Kidney (tissue), 14 donors: ENCODE data around the gene TAOK3. TPM values are rescaled to one million over a fixed set of nuclear protein-coding genes. Genes with fewer than 3 reads are reported as not detected.

Experiments
- DNase-seq, 5 donors: peaks; one replicate each; pipeline ENCODE4 v3.0.0-alpha.2; 2013 to 2020
- FAIRE-seq: peaks from 2 replicates; lab custom pipeline; 2012; peaks lifted over from hg19 to GRCh38; lab: Jason Lieb, UNC
- H3K27ac ChIP-seq, 2 donors: one replicate each; pipeline ENCODE4 v1.7.0; 2013; ENCODE audit warnings: low read depth in 2 of 2, low read length in 2 of 2, inconsistent platforms in 1 of 2
- H3K27me3 ChIP-seq: one replicate; pipeline ENCODE4 v1.7.1; 2013; ENCODE audit warnings: low read length, inconsistent platforms; ENCODE audit not compliant: control insufficient read depth, insufficient read depth
- H3K36me3 ChIP-seq, 3 donors: one replicate each; pipeline versions ENCODE4 v1.7.0 to v1.7.1; 2013; ENCODE audit warnings: low read length in 3 of 3, control low read depth in 1 of 3, inconsistent platforms in 1 of 3; ENCODE audit not compliant: insufficient read depth in 3 of 3, control insufficient read depth in 2 of 3
- H3K4me1 ChIP-seq, 3 donors: one replicate each; pipeline versions ENCODE4 v1.7.0 to v1.7.1; 2013; ENCODE audit warnings: low read length in 3 of 3, inconsistent platforms in 1 of 3, low read depth in 1 of 3; ENCODE audit not compliant: control insufficient read depth in 2 of 3, insufficient read depth in 2 of 3
- H3K4me3 ChIP-seq, 3 donors: one replicate each; pipeline versions ENCODE4 v1.7.0 to v1.8.1; 2013; ENCODE audit warnings: low read length in 3 of 3, control low read depth in 1 of 3, inconsistent platforms in 1 of 3
- H3K9ac ChIP-seq, 3 donors: one replicate each; pipeline versions ENCODE4 v1.7.0 to v1.7.1; 2013; ENCODE audit warnings: low read length in 3 of 3, control low read depth in 1 of 3, inconsistent platforms in 1 of 3
- H3K9me3 ChIP-seq, 3 donors: one replicate each; pipeline versions ENCODE4 v1.7.0 to v1.7.1; 2013; ENCODE audit warnings: low read length in 3 of 3, control low read depth in 1 of 3, inconsistent platforms in 1 of 3; ENCODE audit not compliant: control insufficient read depth in 2 of 3, insufficient read depth in 1 of 3
- CTCF ChIP-seq: IDR thresholded peaks from 3 replicates; pipeline ENCODE4 v1.5.1; 2012; ENCODE audit warnings: mild to moderate bottlenecking, moderate library complexity, borderline replicate concordance; ENCODE audit not compliant: insufficient read depth; ENCODE audit errors: extremely low read depth
- intact Hi-C: fragments of 100-400 bp; cut with DNase I; formaldehyde crosslinking; loops from one replicate; pipeline ENCODE4 v1.11.1; 2022
- polyA plus RNA-seq: library from polyadenylated mRNA; stranded (reverse); fragments of 350-450 nt; fragmentation: Illumina TruSeq; extraction: RNeasy Lipid Tissue Mini Kit (QIAGEN cat#74804); gene quantifications from one replicate; pipeline ENCODE4 v1.2.3, GENCODE V29; 2014; ENCODE audit warnings: low read depth, low replicate concordance; ENCODE audit not compliant: insufficient read depth
- total RNA-seq: library from RNA; stranded (reverse); fragmentation: NEBNext Ultra II Directional; extraction: Animal tissue kit (Norgen Biotek cat#: 25700); gene quantifications from one replicate; pipeline ENCODE4 v1.2.1, GENCODE V29; 2021
- donor health status: control.
- donor health status: control.
- donor health status: control.
- donor health status: control.
- donor health status: control.
- donor health status: DM: yes; HTN: yes; CAD: no.
- donor health status: Normal renal cell carcinoma (clear cell type).

TAOK3 gene
- total and polyA plus RNA-seq, 2 donors from 2014 or later, result 14.0 to 36.1 TPM

GRCh38 chr12:118150625-118151024 is 222.1 kb downstream of the TAOK3 start:
- DNase-seq, result no peak
- no peak for FAIRE-seq
- Histone ChIP-seq H3K9me3 (no peaks in the 10 kb centered on the region), H3K27ac (no peak overlapping the region), H3K4me1 (no peaks in the 10 kb centered on the region), H3K36me3 (peaks cover 6 to 19% (median 16%) of the 10 kb centered on the region in 3 donors), H3K4me3 (no peak overlapping the region), H3K27me3 (no peaks in the 10 kb centered on the region), H3K9ac (no peak overlapping the region)
- intact Hi-C loops, result no loop called here
- TF ChIP-seq CTCF, result no peak

- H3K9ac ChIP-seq, result no peak overlapping the region
- H3K36me3 ChIP-seq, result peaks cover 6 to 41% (median 30%) of the 10 kb centered on the region in 3 donors
- no peaks in the 10 kb centered on the region for H3K27me3 ChIP-seq
- no peak overlapping the region for H3K4me3 ChIP-seq
- no peaks in the 10 kb centered on the region for H3K9me3 ChIP-seq
- intact Hi-C loops, result no loop called here
- no peak for DNase-seq
- no peak overlapping the region for H3K27ac ChIP-seq
- H3K4me1 ChIP-seq, result no peaks in the 10 kb centered on the region
- no peak for TF ChIP-seq CTCF
- FAIRE-seq, result no peak
Measured at GRCh38 chr12:118148287-118148686, 224.4 kb downstream of the TAOK3 start.

GRCh38 chr12:118145798-118146156 is 226.9 kb downstream of the TAOK3 start:
- H3K27ac ChIP-seq, result no peak overlapping the region
- no peak for FAIRE-seq
- no peak for TF ChIP-seq CTCF
- no peak overlapping the region for H3K4me3 ChIP-seq
- peaks cover 3 to 47% (median 28%) of the 10 kb centered on the region in 3 donors for H3K36me3 ChIP-seq
- no peaks in the 10 kb centered on the region for H3K9me3 ChIP-seq
- no peak for DNase-seq
- H3K27me3 ChIP-seq, result no peaks in the 10 kb centered on the region
- intact Hi-C loops, result no loop called here
- H3K9ac ChIP-seq, result no peak overlapping the region
- peaks cover 0 to 3% (median 0%) of the 10 kb centered on the region in 3 donors for H3K4me1 ChIP-seq
